SK-N-SH (cell line): ENCODE measurements around the gene SRP19. TPM values are rescaled to one million over a fixed set of nuclear protein-coding genes. Genes with fewer than 3 reads are reported as not detected.

Experiments
- CTCF ChIA-PET: fragments of 300-600, 350-600 bp; formaldehyde crosslinking; extraction: SDS; loops from one replicate; lab custom pipeline; 2021; lab: Yijun Ruan, JAX
- POLR2A ChIA-PET: fragments of 350-600 bp; sonication (Branson Sonifier 250); formaldehyde crosslinking; extraction: SDS; loops from one replicate; lab custom pipeline; 2020; ENCODE audit warnings: antibody characterized with exemption, inconsistent platforms; lab: Yijun Ruan, JAX
- DNase-seq: peaks from one replicate; pipeline ENCODE4 v3.0.0; 2012
- H2AFZ ChIP-seq: fragments of 200-600 bp; sonication (generic); 2 replicates; pipeline ENCODE4 v1.8.1; 2016; ENCODE audit warnings: antibody characterized with exemption, mild to moderate bottlenecking, low read depth
- H3F3A ChIP-seq: fragments of 200-600 bp; sonication (generic); replicated peaks from 2 replicates; pipeline ENCODE3; 2016; ENCODE audit warnings: antibody characterized with exemption, mild to moderate bottlenecking; ENCODE audit not compliant: insufficient read depth
- H3K27ac ChIP-seq, 2 experiments: fragments of 200-500 bp in 1 of 2; fragments of 200-600 bp in 1 of 2; sonication (Bioruptor generic) in 1 of 2; sonication (generic), shearing (Covaris generic) in 1 of 2; 2 replicates each; pipeline versions ENCODE4 v1.5.1 to v1.6.1; 2014 to 2016; ENCODE audit warnings: low read depth in 2 of 2, inconsistent platforms in 1 of 2, low read length in 1 of 2, mild to moderate bottlenecking in 1 of 2, mixed read lengths in 1 of 2
- H3K27me3 ChIP-seq: fragments of 200-600 bp; sonication (generic), shearing (Covaris generic); 2 replicates; pipeline ENCODE4 v1.6.1; 2016; ENCODE audit warnings: mixed run types; ENCODE audit not compliant: insufficient read depth
- H3K36me3 ChIP-seq, 2 experiments: fragments of 200-500 bp in 1 of 2; fragments of 200-600 bp in 1 of 2; sonication (Bioruptor generic) in 1 of 2; sonication (generic) in 1 of 2; replicated peaks in 1 of 2; 2 replicates each; pipeline versions ENCODE3 to v1.5.1; 2014 to 2016; ENCODE audit warnings: low read length in 1 of 2, mild to moderate bottlenecking in 1 of 2; ENCODE audit not compliant: insufficient read depth in 2 of 2, control insufficient read depth in 1 of 2
- H3K4me1 ChIP-seq, 2 experiments: fragments of 200-500 bp in 1 of 2; fragments of 200-600 bp in 1 of 2; sonication (Bioruptor generic) in 1 of 2; sonication (generic), shearing (Covaris generic) in 1 of 2; 2 replicates each; pipeline versions ENCODE4 v1.5.1 to v1.6.1; 2014 to 2016; ENCODE audit warnings: low read depth in 1 of 2, low read length in 1 of 2, mixed run types in 1 of 2; ENCODE audit not compliant: insufficient read depth in 2 of 2, control insufficient read depth in 1 of 2
- H3K4me2 ChIP-seq: fragments of 200-600 bp; sonication (generic), shearing (Covaris generic); 2 replicates; pipeline ENCODE4 v1.6.1; 2017; ENCODE audit warnings: mixed run types
- H3K4me3 ChIP-seq, 2 experiments: fragments of 200-500 bp in 1 of 2; fragments of 200-600 bp in 1 of 2; sonication (Bioruptor generic) in 1 of 2; sonication (generic), shearing (Covaris generic) in 1 of 2; 2 replicates each; pipeline versions ENCODE4 v1.5.1 to v1.8.1; 2014 to 2016; ENCODE audit warnings: low read depth in 2 of 2, inconsistent platforms in 1 of 2, low read length in 1 of 2, mild to moderate bottlenecking in 1 of 2, mixed read lengths in 1 of 2, moderate library complexity in 1 of 2
- H3K79me2 ChIP-seq: fragments of 200-600 bp; sonication (generic); 2 replicates; pipeline ENCODE4 v1.8.1; 2017; ENCODE audit warnings: mild to moderate bottlenecking; ENCODE audit not compliant: insufficient read depth
- H3K9ac ChIP-seq: fragments of 200-600 bp; sonication (generic); 2 replicates; pipeline ENCODE4 v1.6.1; 2017; ENCODE audit warnings: mixed run types
- H3K9me2 ChIP-seq: fragments of 200-600 bp; sonication (generic); 2 replicates; pipeline ENCODE4 v1.6.1; 2017; ENCODE audit warnings: mixed run types
- H3K9me3 ChIP-seq: fragments of 200-600 bp; sonication (generic); 2 replicates; pipeline ENCODE4 v1.6.1; 2017; ENCODE audit warnings: mixed run types, mild to moderate bottlenecking, moderate library complexity
- H4K20me1 ChIP-seq: fragments of 200-600 bp; sonication (generic); 2 replicates; pipeline ENCODE4 v1.6.1; 2017; ENCODE audit warnings: mild to moderate bottlenecking, mixed run types; ENCODE audit not compliant: insufficient read depth
- ELF1 ChIP-seq: IDR thresholded peaks from 2 replicates; pipeline ENCODE4 v1.4.0; 2012
- EZH2phosphoT487 ChIP-seq: fragments of 200-600 bp; sonication (generic); IDR thresholded peaks from 2 replicates; pipeline ENCODE4 v1.6.1; 2017; ENCODE audit warnings: low read depth, mixed run types, mild to moderate bottlenecking, antibody characterized with exemption, moderate library complexity, borderline replicate concordance
- FOSL2 ChIP-seq: IDR thresholded peaks from 2 replicates; pipeline ENCODE4 v1.4.0; 2012; ENCODE audit warnings: low read depth, mild to moderate bottlenecking, moderate library complexity, borderline replicate concordance
- FOXM1 ChIP-seq: IDR thresholded peaks from 2 replicates; pipeline ENCODE4 v1.4.0; 2012; ENCODE audit warnings: low read depth, mild to moderate bottlenecking
- NRF1 ChIP-seq: IDR thresholded peaks from 2 replicates; pipeline ENCODE4 v1.6.1; 2012; ENCODE audit warnings: low read depth, mild to moderate bottlenecking, low read length
- POLR2AphosphoS5 ChIP-seq: IDR thresholded peaks from 2 replicates; pipeline ENCODE4 v1.6.1; 2012; ENCODE audit warnings: low read depth, low read length
- RCOR1 ChIP-seq: fragments of 150-350 bp; IDR thresholded peaks from 2 replicates; pipeline ENCODE4 v1.6.1; 2017; ENCODE audit warnings: antibody characterized with exemption, low read length
- RXRA ChIP-seq: IDR thresholded peaks from 2 replicates; pipeline ENCODE4 v1.4.0; 2012; ENCODE audit warnings: low read depth, mild to moderate bottlenecking, borderline replicate concordance
- TAF1 ChIP-seq: IDR thresholded peaks from 2 replicates; pipeline ENCODE4 v1.6.1; 2012; ENCODE audit warnings: low read depth, mild to moderate bottlenecking, low read length, moderate library complexity, borderline replicate concordance
- WGBS: methylation state at CpG from one replicate; pipeline ENCODE4 v1.1.6; 2017; ENCODE audit warnings: low lambda C conversion rate; 5-methylcytosine and 5-hydroxymethylcytosine counted together
- polyA plus RNA-seq, 3 experiments: library from polyadenylated mRNA; depleted of rRNA; stranded (reverse); fragments of >200 nt; gene quantifications; 2 replicates each; pipeline ENCODE4 v1.2.3, GENCODE V29; 2012
- TF ChIP-seq, protein P1 (sequence below): IDR thresholded peaks from 2 replicates; pipeline ENCODE4 v1.4.0; 2012; ENCODE audit warnings: low read depth, borderline replicate concordance
- TF ChIP-seq, protein P2 (sequence below): IDR thresholded peaks from 2 replicates; pipeline ENCODE4; 2012
- TF ChIP-seq, protein P3 (sequence below): IDR thresholded peaks from 2 replicates; pipeline ENCODE4 v1.4.0; 2012; ENCODE audit warnings: low read depth
- TF ChIP-seq, protein P4 (sequence below): IDR thresholded peaks from 2 replicates; pipeline ENCODE4 v1.4.0; 2012; ENCODE audit warnings: low read depth, borderline replicate concordance
- TF ChIP-seq, protein P5 (sequence below): IDR thresholded peaks from 2 replicates; pipeline ENCODE4 v1.6.1; 2012; ENCODE audit warnings: mild to moderate bottlenecking, low read depth, low read length, moderate library complexity

SRP19 gene
- polyA plus RNA-seq, 1 of the 3 experiments (the other 2 are of a cell fraction), result 46.4 TPM

DNA sequence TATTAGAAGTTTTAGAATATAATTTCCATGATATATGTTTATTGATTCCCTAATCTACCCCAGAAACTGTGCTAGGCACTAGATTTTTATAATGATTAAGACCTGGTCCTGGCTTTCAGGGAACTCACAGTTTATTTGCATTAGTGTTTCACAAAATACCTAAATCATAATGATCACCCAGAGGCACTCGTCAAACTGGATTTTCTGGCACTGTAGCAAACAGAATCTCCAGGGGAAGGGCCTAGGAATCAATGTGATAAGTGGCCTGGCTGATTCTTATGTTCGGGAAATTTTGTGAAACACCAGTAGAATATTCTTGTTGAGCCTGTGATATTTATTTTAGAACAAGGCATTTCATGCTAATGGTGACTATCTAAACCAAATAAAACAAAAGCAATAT, 37.4 kb upstream of the SRP19 start:
- Histone ChIP-seq H2AFZ (no peak overlapping the region), H3K36me3 (peaks cover 38 to 58% of the 10 kb centered on the region in 2 experiments), H3K4me1 (no peaks in the 10 kb centered on the region), H3K27me3 (no peaks in the 10 kb centered on the region), H3K4me3 (no peak overlapping the region), H3F3A (peaks cover under 1% of the 10 kb centered on the region), H4K20me1 (no peaks in the 10 kb centered on the region), H3K79me2 (no peaks in the 10 kb centered on the region), H3K9ac (no peak overlapping the region), H3K4me2 (no peak overlapping the region), H3K27ac (no peak overlapping the region), H3K9me3 (no peaks in the 10 kb centered on the region), H3K9me2 (no peaks in the 10 kb centered on the region)
- 100% methylated on average over 2 of the region's 2 CpGs for WGBS
- TF ChIP-seq, protein P1, sequence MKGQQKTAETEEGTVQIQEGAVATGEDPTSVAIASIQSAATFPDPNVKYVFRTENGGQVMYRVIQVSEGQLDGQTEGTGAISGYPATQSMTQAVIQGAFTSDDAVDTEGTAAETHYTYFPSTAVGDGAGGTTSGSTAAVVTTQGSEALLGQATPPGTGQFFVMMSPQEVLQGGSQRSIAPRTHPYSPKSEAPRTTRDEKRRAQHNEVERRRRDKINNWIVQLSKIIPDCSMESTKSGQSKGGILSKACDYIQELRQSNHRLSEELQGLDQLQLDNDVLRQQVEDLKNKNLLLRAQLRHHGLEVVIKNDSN, result no peak
- TF ChIP-seq, protein P2, sequence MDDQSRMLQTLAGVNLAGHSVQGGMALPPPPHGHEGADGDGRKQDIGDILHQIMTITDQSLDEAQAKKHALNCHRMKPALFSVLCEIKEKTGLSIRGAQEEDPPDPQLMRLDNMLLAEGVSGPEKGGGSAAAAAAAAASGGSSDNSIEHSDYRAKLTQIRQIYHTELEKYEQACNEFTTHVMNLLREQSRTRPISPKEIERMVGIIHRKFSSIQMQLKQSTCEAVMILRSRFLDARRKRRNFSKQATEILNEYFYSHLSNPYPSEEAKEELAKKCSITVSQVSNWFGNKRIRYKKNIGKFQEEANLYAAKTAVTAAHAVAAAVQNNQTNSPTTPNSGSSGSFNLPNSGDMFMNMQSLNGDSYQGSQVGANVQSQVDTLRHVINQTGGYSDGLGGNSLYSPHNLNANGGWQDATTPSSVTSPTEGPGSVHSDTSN, result no peak
- TF ChIP-seq FOXM1, result no peak
- CTCF ChIA-PET, result interaction anchor here (0.7 kb wide), 1 partner anchor 25 kb away, joined by 3 read pairs; no protein-coding TSS in a partner anchor
- POLR2A ChIA-PET, result no interaction called here
- no peak for DNase-seq

DNA sequence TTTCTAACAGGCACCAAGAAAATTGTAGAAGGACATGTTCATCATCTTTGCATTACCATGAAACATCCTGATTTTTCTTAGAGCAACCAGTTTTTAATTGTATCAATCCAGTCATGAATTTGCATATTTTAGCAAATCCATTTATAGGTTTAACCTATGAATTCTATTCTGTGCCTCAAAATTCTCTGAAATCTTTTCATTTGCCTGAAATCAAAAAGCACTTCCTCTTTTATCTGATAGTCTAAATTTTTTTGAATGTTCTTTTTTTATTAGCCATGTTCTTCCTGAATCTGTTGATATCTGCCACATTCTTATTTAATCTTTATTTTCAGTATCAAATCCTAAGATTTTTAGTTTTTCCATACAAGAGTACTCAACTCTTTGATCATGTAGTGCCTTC, 36.9 kb upstream of the SRP19 start:
- Histone ChIP-seq H3K4me2 (no peak overlapping the region), H3K9me3 (no peaks in the 10 kb centered on the region), H4K20me1 (no peaks in the 10 kb centered on the region), H3K9ac (no peak overlapping the region), H3K27me3 (no peaks in the 10 kb centered on the region), H3K27ac (no peak overlapping the region), H3K36me3 (peaks cover 32 to 58% of the 10 kb centered on the region in 2 experiments), H3K79me2 (no peaks in the 10 kb centered on the region), H3F3A (no peaks in the 10 kb centered on the region), H3K4me3 (no peak overlapping the region), H3K9me2 (no peaks in the 10 kb centered on the region), H3K4me1 (no peaks in the 10 kb centered on the region), H2AFZ (no peak overlapping the region)
- TF ChIP-seq EZH2phosphoT487, result no peak
- TF ChIP-seq, protein P3, sequence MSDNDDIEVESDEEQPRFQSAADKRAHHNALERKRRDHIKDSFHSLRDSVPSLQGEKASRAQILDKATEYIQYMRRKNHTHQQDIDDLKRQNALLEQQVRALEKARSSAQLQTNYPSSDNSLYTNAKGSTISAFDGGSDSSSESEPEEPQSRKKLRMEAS, result no peak
- no peak for TF ChIP-seq TAF1
- TF ChIP-seq, protein P4, sequence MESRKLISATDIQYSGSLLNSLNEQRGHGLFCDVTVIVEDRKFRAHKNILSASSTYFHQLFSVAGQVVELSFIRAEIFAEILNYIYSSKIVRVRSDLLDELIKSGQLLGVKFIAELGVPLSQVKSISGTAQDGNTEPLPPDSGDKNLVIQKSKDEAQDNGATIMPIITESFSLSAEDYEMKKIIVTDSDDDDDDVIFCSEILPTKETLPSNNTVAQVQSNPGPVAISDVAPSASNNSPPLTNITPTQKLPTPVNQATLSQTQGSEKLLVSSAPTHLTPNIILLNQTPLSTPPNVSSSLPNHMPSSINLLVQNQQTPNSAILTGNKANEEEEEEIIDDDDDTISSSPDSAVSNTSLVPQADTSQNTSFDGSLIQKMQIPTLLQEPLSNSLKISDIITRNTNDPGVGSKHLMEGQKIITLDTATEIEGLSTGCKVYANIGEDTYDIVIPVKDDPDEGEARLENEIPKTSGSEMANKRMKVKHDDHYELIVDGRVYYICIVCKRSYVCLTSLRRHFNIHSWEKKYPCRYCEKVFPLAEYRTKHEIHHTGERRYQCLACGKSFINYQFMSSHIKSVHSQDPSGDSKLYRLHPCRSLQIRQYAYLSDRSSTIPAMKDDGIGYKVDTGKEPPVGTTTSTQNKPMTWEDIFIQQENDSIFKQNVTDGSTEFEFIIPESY, result no peak
- no peak for TF ChIP-seq POLR2AphosphoS5
- no peak for TF ChIP-seq NRF1
- no peak for TF ChIP-seq RCOR1
- TF ChIP-seq, protein P5, sequence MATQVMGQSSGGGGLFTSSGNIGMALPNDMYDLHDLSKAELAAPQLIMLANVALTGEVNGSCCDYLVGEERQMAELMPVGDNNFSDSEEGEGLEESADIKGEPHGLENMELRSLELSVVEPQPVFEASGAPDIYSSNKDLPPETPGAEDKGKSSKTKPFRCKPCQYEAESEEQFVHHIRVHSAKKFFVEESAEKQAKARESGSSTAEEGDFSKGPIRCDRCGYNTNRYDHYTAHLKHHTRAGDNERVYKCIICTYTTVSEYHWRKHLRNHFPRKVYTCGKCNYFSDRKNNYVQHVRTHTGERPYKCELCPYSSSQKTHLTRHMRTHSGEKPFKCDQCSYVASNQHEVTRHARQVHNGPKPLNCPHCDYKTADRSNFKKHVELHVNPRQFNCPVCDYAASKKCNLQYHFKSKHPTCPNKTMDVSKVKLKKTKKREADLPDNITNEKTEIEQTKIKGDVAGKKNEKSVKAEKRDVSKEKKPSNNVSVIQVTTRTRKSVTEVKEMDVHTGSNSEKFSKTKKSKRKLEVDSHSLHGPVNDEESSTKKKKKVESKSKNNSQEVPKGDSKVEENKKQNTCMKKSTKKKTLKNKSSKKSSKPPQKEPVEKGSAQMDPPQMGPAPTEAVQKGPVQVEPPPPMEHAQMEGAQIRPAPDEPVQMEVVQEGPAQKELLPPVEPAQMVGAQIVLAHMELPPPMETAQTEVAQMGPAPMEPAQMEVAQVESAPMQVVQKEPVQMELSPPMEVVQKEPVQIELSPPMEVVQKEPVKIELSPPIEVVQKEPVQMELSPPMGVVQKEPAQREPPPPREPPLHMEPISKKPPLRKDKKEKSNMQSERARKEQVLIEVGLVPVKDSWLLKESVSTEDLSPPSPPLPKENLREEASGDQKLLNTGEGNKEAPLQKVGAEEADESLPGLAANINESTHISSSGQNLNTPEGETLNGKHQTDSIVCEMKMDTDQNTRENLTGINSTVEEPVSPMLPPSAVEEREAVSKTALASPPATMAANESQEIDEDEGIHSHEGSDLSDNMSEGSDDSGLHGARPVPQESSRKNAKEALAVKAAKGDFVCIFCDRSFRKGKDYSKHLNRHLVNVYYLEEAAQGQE, result no peak
- TF ChIP-seq FOSL2, result no peak
- TF ChIP-seq RXRA, result no peak
- no peak for TF ChIP-seq FOXM1
- TF ChIP-seq ELF1, result no peak
- no peak for DNase-seq
- CTCF ChIA-PET, result no interaction called here
- POLR2A ChIA-PET, result no interaction called here
